HG03135 (cell line): ENCODE measurements around the gene NRXN3.

ENCODE experiments used
- ATAC-seq: cut with Tn5 transposase; IDR thresholded peaks from one replicate; pipeline ENCODE4 v1.9.1; 2021; ENCODE audit warnings: mild to moderate bottlenecking, moderate library complexity; ENCODE audit not compliant: unreplicated experiment

NRXN3 gene

GRCh38 chr14:78238141-78238540 is 68.0 kb downstream of the NRXN3 start:
- no peak for ATAC-seq

DNA sequence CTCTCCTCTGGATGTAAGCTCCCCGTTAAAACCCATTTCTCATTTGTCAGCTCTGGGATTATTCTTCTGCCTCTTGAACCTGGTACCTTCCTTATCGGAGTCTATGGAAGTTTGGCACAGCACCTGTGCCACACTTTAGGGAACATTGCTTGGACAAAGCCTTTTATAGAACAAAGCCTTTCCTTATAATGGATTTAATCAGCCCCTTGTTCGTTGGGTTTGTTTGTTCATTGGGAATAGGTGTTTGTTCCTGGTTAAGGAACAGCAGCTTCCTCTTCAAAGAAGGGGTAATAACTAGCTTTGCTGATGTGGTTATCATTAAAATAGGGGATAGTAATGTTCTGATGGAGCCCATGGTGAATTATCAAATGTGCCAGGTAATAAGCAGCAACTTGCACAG is 70.4 kb downstream of the NRXN3 start:
- no peak for ATAC-seq

DNA sequence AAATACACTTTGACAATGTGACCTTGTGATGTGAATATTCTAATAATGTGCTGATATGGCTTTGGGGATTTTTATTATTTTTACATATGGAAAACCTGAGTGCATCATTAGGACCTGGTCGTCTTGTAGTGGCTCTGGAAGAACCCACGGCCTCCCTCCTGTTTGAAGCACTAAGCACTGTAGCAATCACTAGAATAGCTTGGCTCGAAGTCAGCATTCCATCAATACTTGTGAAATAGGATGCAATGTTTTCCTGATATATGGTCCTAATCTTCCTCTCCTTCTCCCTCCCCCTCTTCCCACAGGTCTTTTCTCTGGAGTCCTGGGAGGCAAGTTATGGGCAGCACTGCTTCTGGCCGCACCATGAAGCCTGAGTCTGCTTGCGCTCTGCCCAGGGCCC is 71.9 kb downstream of the NRXN3 start:
- ATAC-seq: no peak

DNA sequence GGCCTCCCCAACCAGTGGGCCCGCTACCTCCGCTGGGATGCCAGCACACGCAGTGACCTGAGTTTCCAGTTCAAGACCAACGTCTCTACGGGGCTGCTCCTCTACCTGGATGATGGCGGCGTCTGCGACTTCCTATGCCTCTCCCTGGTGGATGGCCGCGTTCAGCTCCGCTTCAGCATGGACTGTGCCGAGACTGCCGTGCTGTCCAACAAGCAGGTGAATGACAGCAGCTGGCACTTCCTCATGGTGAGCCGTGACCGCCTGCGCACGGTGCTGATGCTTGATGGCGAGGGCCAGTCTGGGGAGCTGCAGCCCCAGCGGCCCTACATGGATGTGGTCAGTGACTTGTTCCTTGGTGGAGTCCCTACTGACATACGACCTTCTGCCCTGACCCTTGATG is 73.0 kb downstream of the NRXN3 start:
- no peak for ATAC-seq

GRCh38 chr14:78245238-78245637 is 75.1 kb downstream of the NRXN3 start:
- ATAC-seq: no peak

GRCh38 chr14:78248501-78249090 is 78.4 kb downstream of the NRXN3 start:
- no peak for ATAC-seq

- ATAC-seq: no peak
Observed at GRCh38 chr14:78251308-78251707, 81.1 kb downstream of the NRXN3 start.

GRCh38 chr14:78253986-78254385 is 83.8 kb downstream of the NRXN3 start:
- ATAC-seq: no peak

DNA sequence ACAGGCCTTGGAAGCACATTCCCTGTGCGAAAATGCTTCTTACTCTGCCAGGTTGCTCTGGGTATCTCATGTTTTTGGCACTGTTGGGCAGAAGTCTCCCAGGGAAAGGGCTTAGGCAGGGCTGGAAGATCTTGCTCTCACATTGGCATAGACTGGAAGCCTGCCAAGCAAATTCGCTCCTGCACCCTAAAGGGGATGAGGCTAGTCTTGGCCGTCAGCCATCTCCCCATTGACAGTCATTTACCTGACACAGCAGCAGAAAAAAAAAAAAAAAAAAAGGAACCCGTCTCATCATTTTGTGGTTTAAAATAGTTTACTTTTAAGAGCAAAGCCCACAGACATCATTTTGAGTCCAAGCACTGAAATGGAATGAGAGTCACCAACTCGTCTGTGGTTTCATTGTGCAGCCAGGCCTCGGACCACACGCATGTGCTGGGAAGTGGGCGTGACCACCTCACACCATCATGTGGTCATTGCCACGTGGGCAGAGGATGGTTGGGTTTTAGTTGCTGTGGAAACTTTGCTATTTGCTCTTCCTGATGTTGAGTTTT is 84.8 kb downstream of the NRXN3 start:
- ATAC-seq: no peak

DNA sequence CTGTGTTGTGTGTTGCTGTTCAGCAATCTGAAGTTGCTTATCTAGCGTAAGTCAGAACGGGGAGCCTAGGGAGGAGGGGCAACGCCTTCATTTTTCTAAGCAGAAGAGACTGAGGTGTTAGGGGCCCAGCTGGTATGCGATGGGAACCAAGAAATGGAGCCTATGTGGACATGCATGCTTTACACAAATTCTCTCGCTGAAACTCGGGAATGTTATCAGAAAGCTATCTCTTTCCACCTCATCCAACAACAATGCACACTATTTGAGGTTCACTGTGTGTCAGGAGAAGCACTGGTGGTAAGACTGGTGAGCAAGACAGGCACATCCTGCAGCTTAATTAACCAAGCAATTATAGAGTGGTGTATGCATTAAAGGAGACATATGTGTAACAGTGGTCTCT is 89.7 kb downstream of the NRXN3 start:
- ATAC-seq: no peak

DNA sequence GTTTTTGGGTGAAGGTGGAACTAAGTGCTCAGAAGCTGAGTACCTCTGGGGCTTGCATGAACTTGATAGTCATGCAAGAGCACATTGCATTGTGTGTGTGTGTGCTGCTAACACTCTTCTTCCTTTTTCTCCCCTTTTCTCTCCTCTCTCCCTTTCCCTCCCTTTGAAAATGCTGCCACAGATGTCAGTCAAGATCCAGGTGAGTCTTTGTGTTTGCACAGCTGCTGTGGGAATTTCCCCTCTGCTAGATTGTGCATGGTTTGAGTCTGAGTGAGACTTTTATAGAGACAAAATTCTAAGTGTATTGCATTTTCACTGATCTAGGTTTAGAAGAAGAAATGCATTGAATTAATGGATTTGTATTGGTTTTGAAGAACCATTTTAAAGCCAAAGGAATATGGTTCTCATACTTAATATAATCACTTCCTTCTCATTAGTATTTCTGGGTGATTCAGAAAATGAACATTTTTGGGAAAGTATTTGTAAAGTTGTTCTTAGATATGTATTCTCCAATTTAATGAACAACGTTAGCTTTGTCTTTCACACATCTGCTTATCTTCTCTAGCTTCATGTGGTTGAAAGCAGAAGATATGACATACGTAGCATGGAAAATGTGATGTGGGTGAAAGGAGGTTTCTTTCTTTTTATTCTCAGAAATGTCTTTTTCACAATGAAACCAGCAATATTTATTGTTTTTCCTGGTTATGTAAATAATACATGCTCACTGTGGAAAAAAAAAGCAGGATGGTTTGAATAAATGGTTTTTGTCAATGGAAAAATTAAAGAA is 108.5 kb downstream of the NRXN3 start:
- no peak for ATAC-seq

- ATAC-seq: no peak
Observed at GRCh38 chr14:78282437-78282836, 112.3 kb downstream of the NRXN3 start.

DNA sequence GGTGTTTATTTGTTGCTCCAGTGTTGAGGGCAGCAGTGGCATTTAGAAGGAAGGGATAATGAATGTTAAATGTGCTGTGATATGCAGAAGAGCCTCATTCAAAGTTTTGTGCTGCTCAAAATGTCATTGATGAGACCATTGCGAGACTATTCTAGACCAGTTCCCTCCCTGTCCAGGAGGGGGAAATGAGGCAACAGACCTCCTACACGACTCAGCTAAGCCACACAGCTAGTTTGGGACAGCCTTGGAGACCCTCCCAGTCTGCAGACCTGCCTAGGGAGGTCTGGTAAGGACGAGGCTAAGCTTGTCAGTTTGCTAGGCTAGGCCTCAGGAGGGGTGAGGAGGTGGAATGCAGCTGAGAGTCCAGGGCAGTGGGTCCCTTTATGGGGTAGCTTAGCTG is 116.0 kb downstream of the NRXN3 start:
- ATAC-seq: no peak

DNA sequence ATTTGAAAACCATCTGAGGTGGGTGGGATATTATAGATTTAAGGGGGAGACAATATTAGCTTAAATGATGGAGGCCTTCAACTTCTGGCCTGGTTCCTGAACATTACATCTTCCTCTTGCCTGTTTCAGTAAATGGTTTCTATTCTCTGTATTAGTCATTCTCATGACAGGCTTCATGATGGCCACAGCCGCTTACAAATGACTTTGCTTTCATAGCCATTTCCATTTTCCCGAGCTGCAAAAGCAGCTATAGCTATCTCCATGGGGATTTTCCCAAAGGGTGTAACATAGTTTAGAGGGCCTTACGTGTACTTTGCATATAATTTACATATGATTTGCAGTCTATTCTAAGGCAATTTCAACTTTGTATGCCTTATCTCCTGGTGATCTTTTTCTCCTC is 121.8 kb downstream of the NRXN3 start:
- ATAC-seq: peak; percentile 76

DNA sequence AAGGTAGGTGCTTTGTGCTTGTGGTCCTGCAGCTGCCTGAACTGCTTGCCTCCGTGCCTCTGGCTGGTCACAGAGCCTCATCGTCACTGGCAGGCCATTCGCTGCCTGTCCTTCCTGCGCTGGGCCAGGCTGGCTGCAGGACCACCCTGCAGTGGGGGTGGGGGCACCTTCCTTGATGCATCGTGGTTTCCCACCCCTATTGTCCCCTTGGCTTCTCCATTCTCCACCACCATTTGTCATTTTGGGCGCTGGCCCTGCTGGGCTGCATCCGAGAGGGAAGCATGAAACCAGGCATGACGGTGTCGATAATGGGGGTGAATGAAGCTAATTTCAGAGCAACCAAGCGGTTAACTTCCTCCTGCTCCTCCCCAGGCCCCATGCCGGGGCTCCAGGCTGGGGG is 127.7 kb downstream of the NRXN3 start:
- ATAC-seq: no peak

GRCh38 chr14:78298298-78298697 is 128.1 kb downstream of the NRXN3 start:
- no peak for ATAC-seq

GRCh38 chr14:78302841-78303240 is 132.7 kb downstream of the NRXN3 start:
- ATAC-seq: no peak

GRCh38 chr14:78307671-78308070 is 137.5 kb downstream of the NRXN3 start:
- ATAC-seq: no peak

- ATAC-seq: no peak
Observed at GRCh38 chr14:78308079-78308478, 137.9 kb downstream of the NRXN3 start.

- ATAC-seq: no peak
Observed at GRCh38 chr14:78310272-78310671, 140.1 kb downstream of the NRXN3 start.

DNA sequence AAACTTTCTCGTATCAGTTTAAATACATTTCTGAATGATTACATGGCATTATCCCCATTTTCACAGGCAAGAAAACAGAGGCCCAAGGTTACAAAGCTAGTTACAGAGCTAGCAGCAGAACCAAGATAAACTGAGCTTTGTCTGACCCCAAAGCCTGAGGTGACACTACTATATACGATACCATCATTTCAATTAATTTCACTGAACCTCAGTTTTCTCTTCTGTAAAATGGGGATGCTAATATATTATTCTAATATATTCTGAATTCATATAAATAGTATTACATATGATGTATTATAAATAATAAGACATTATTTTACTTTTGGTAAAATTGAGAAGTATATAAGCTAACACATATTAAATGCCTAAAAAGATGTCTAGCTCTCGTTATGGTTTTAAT is 143.3 kb downstream of the NRXN3 start:
- ATAC-seq: no peak

DNA sequence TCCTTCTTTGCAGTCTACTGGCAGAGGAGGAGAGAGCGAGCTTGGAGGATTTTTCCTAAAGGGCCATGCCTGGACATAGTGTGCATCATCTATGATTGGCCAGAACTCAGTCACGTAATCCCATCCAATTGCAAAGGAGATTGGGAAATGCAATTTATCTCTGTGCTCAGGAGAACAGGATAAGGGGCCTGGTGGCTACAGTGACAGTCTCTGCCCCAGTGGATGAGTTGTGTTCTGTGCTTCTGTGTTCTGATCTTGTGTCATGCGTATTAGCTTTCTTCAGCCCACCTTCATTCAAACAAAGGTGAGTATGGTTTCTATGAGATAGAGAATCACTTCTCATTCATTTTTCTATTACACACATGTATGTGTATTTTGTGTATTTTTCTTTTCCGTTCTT is 144.3 kb downstream of the NRXN3 start:
- ATAC-seq: no peak
